Right lobe of liver (tissue), 6 donors: ENCODE results near the gene ST3GAL2. TPM values are rescaled to one million over a fixed set of nuclear protein-coding genes. Genes with fewer than 3 reads are reported as not detected.

Source experiments
- ATAC-seq, 4 donors: fragments of 200-7000 bp; cut with Tn5 transposase; one replicate each; pipeline ENCODE4 v1.9.1; 2020; ENCODE audit warnings: mild to moderate bottlenecking in 4 of 4, moderate library complexity in 4 of 4
- DNase-seq, 3 donors: peaks; one replicate each; pipeline ENCODE4 v3.0.0-alpha.2; 2020
- H3K27ac ChIP-seq, 3 donors: fragments of 200-600 bp; one replicate each; pipeline ENCODE4 v1.8.0; 2022
- H3K27me3 ChIP-seq, 2 donors: fragments of 200-600 bp; one replicate each; pipeline ENCODE4 v1.8.0; 2022
- H3K36me3 ChIP-seq, 4 donors: fragments of 200-600 bp; sonication (generic) in 1 of 4; one replicate each; pipeline versions ENCODE4 v1.5.1 to v1.8.0; 2017 to 2022; ENCODE audit warnings: control low read depth in 1 of 4
- H3K4me1 ChIP-seq, 4 donors: fragments of 200-600 bp; sonication (generic) in 1 of 4; one replicate each; pipeline versions ENCODE4 v1.5.1 to v1.8.0; 2017 to 2022; ENCODE audit warnings: control low read depth in 1 of 4
- H3K4me3 ChIP-seq, 3 donors: fragments of 200-600 bp; one replicate each; pipeline ENCODE4 v1.8.0; 2022
- H3K9me3 ChIP-seq, 4 donors: fragments of 200-600 bp; sonication (generic) in 1 of 4; one replicate each; pipeline versions ENCODE4 v1.5.1 to v1.8.0; 2017 to 2022; ENCODE audit warnings: control low read depth in 1 of 4
- POLR2A ChIP-seq: fragments of 450-650 bp; IDR thresholded peaks from one replicate; pipeline ENCODE4 v1.6.1; 2017; ENCODE audit warnings: antibody characterized with exemption, mild to moderate bottlenecking
- WGBS: methylation state at CpG from one replicate; pipeline ENCODE4 v1.1.6; 2018; ENCODE audit warnings: low coverage, low lambda C conversion rate; ENCODE audit not compliant: insufficient coverage; ENCODE audit errors: missing lambda C conversion rate; 5-methylcytosine and 5-hydroxymethylcytosine counted together
- intact Hi-C, 2 donors: fragments of 100-400 bp; cut with DNase I; formaldehyde crosslinking; loops; one replicate each; pipeline versions ENCODE4 v1.11.2 to v1.14.1; 2022
- long read RNA-seq: library from polyadenylated mRNA; unstranded; transcript quantifications from one replicate; pipeline ENCODE4 v2.0.0, GENCODE V29; 2019
- total RNA-seq, 6 experiments: library from RNA; depleted of rRNA in 2 of 6; stranded (reverse); fragments of >200 nt in 2 of 6; fragmentation: NEBNext Ultra II Directional in 3 of 6; extraction: Animal tissue kit (Norgen Biotek cat#: 25700) in 3 of 6; gene quantifications; one replicate each; pipeline versions ENCODE4 v1.1.0 to v1.2.4, GENCODE V29; 2016 to 2023
- TF ChIP-seq, protein P1 (sequence below), 4 donors: fragments of 200-600 bp in 3 of 4; fragments of 450-650 bp in 1 of 4; IDR thresholded peaks; one replicate each; pipeline versions ENCODE4 v1.5.1 to v1.8.0; 2016 to 2022; ENCODE audit warnings: antibody characterized with exemption in 4 of 4, mild to moderate bottlenecking in 2 of 4
- donor health status: DM: no; HTN: yes; CAD: no.
- donor health status: DM: no; HTN: no; CAD: no.
- donor health status: DM: no; HTN: no; CAD: no.
- donor health status: DM: no; HTN: yes; CAD: no.
- donor health status: DM: no; HTN: yes; CAD: no.

Gene ST3GAL2, protein sequence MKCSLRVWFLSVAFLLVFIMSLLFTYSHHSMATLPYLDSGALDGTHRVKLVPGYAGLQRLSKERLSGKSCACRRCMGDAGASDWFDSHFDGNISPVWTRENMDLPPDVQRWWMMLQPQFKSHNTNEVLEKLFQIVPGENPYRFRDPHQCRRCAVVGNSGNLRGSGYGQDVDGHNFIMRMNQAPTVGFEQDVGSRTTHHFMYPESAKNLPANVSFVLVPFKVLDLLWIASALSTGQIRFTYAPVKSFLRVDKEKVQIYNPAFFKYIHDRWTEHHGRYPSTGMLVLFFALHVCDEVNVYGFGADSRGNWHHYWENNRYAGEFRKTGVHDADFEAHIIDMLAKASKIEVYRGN
- total RNA-seq, result 10 to 100 TPM; 10.4 to 16.7 (median 14.5) TPM
- long read RNA-seq, result 0 reads

DNA sequence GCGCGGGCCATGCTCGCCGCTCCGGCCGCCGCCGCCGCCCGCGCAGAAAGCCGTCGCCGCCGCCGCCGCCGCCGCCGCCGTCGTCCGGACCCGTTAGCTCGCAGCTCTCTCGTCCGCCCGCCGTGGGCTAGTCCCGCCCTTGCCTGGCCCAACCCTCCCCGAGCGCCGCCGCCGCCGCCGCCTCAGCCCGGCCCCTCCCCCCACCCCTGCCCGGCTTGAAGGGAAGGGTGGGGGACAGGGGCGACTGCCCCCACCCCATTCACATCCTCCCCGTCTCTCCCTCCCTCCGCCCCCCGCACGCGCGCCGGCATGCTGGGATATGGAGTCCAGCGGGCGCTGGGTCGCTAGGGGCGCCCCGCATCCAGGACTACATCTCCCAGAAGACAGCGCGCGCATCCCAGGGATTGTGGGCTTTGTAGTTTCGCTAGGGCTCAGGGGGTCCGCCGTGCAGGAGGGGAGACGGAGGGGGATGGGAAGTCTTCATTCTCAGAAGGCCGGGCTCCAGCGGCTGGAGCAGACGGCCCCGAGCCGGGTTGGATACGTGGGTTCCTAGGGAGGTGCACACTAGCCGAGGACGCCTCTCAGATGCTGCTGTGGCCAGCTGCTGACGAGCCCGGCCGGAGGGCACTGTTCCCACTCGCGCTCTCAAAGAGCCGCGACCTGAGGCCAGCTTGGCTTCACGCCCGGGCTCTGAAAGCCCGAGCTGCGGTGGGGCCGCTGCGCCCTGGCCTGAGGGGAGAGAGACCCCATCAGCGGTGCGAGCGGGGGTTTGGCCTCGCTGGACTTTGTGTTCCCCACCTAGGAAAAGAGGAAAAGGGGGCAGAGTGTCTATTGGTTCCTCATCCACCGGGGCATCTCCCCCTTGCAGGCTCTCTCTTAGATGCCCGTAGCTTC is at the start of gene ST3GAL2:
Gene ST3GAL2 (minus strand): TSS at position 132 of the 894 bp plus-strand sequence. CDS start 40,570 bp downstream, outside the sequence.
- WGBS, result 2% methylated on average over 30 of the region's 86 CpGs
- H3K4me3 ChIP-seq, result peak within 1 kb of the TSS; percentile 67 to 84 (median 70)
- TF ChIP-seq, protein P1, sequence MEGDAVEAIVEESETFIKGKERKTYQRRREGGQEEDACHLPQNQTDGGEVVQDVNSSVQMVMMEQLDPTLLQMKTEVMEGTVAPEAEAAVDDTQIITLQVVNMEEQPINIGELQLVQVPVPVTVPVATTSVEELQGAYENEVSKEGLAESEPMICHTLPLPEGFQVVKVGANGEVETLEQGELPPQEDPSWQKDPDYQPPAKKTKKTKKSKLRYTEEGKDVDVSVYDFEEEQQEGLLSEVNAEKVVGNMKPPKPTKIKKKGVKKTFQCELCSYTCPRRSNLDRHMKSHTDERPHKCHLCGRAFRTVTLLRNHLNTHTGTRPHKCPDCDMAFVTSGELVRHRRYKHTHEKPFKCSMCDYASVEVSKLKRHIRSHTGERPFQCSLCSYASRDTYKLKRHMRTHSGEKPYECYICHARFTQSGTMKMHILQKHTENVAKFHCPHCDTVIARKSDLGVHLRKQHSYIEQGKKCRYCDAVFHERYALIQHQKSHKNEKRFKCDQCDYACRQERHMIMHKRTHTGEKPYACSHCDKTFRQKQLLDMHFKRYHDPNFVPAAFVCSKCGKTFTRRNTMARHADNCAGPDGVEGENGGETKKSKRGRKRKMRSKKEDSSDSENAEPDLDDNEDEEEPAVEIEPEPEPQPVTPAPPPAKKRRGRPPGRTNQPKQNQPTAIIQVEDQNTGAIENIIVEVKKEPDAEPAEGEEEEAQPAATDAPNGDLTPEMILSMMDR (IDR thresholded peaks at IDR 0.05), result peak in 1 of 4 donors; percentile 30
- TF ChIP-seq POLR2A, result no peak
- H3K9me3 ChIP-seq, result no peaks in the 10 kb centered on the region
- DNase-seq (peak; percentile 96 to 97 (median 97)), ATAC-seq (peak; percentile 98 to 100 (median 98))
- peaks cover 0 to 2% (median 0%) of the 10 kb centered on the region in 4 donors for H3K36me3 ChIP-seq
- peaks cover 0 to 8% (median 0%) of the 10 kb centered on the region in 4 donors for H3K4me1 ChIP-seq
- peak within 1 kb of the TSS; percentile 31 to 70 (median 38) for H3K27ac ChIP-seq
- intact Hi-C loops, result no loop called here
- H3K27me3 ChIP-seq, result no peaks in the 10 kb centered on the region

DNA sequence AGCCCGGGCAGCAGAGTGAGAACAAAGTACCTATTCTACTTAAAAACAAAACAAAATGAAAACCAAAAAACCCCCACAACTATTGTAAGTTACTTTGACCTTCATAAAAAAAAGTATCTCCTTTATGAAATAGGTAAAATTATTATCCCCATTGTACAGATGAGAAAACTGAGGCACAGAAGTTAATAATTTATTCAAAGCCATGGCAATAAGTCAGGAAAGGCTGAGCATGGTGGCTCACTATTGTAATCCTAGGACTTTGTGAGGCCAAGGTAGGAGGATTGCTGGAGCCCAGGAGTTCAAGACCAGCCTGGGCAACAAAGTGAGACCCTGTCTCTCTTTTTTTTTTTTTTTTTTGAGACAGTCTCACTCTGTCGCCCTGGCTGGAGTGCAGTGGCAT is 46.0 kb upstream of the ST3GAL2 start:
- intact Hi-C loops, result no loop called here
- Histone ChIP-seq H3K27me3 (no peaks in the 10 kb centered on the region), H3K4me1 (no peaks in the 10 kb centered on the region), H3K9me3 (no peaks in the 10 kb centered on the region), H3K27ac (no peak overlapping the region), H3K4me3 (no peak overlapping the region), H3K36me3 (peaks cover 0 to 52% (median 16%) of the 10 kb centered on the region in 4 donors)
- TF ChIP-seq POLR2A, result no peak
- TF ChIP-seq, protein P1 (IDR thresholded peaks at IDR 0.05), result no peak
- WGBS, result 100% methylated on average over 1 of the region's 2 CpGs
- ATAC-seq, result no peak
- DNase-seq, result no peak

DNA sequence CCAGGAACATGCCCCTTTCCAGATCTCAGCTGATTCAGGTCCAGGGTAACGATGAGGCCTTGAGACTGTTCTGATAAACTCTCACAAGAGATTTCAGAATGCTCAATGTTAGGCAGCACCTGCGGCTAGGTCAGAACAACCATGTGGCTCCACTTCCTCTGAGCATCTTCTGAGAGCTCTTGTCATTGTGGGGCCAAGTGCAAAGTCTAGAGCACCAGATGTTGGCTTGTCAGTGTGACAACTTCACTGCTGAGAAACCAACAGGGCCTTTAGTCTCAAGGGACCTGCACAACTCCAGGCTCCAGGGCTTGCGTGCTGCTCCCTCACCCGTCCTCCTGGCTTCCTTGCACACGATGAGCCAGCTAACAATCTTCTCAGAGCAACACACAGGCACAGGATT is 44.5 kb upstream of the ST3GAL2 start:
- 88% methylated on average over 1 of the region's 5 CpGs for WGBS
- Histone ChIP-seq H3K27me3 (no peaks in the 10 kb centered on the region), H3K27ac (no peak overlapping the region), H3K9me3 (no peaks in the 10 kb centered on the region), H3K4me3 (no peak overlapping the region), H3K4me1 (no peaks in the 10 kb centered on the region), H3K36me3 (peaks cover 0 to 62% (median 16%) of the 10 kb centered on the region in 4 donors)
- ATAC-seq (no peak), DNase-seq (no peak)
- intact Hi-C loops, result no loop called here
- TF ChIP-seq, protein P1 (IDR thresholded peaks at IDR 0.05), result no peak
- no peak for TF ChIP-seq POLR2A

DNA sequence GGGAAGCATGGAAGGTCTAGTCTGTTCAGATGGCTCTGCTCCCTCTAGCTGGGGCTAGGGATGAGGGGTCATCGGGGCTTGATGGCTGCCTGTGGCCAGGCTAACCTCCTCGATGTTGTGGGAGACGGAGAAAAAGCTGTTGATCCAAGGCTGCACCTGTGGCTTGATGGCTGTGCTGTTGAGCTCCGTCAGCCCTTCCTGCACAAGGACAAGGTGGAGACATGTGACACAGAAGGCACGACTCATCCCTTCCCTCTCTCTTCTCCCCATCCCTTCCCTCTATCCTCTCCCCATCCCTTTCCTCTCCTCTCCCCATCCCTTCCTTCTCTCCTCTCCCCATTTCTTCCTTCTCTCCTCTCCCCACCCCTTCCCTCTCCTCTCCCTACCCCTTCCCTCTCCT is 43.7 kb upstream of the ST3GAL2 start:
- intact Hi-C loops, result no loop called here
- H3K27ac ChIP-seq, result no peak overlapping the region
- no peaks in the 10 kb centered on the region for H3K9me3 ChIP-seq
- 67% methylated on average over 1 of the region's 5 CpGs for WGBS
- H3K36me3 ChIP-seq, result peaks cover 0 to 62% (median 16%) of the 10 kb centered on the region in 4 donors
- H3K27me3 ChIP-seq, result no peaks in the 10 kb centered on the region
- DNase-seq (no peak), ATAC-seq (no peak)
- H3K4me1 ChIP-seq, result no peaks in the 10 kb centered on the region
- TF ChIP-seq, protein P1 (IDR thresholded peaks at IDR 0.05), result no peak
- TF ChIP-seq POLR2A, result no peak
- no peak overlapping the region for H3K4me3 ChIP-seq
